ENCODE results near the gene MROH2A. TPM values are rescaled to one million over a fixed set of nuclear protein-coding genes. Genes with fewer than 3 reads are reported as not detected.

Gene MROH2A
- total RNA-seq, 1 donor from 2014 or later, result 0.31 TPM

DNA sequence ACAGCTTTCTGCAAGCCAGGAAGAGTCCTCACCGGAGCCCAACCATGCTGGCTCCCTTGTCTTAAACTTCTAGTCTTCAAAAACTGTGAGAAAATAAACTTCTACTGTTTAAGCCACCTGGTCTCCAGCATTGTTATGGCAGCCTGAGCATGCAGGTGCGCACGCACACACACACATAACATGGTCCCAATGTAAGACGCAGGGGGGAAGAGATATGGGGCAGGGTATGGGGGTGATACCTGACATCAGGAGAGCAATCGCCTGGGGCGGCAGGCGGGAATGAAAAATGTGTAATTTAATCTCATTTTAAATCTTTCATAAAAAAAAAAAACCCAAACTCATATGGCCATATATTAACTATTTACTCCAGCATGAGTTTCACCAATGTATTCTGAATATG is 58.2 kb downstream of the MROH2A start:
- no peaks in the 10 kb centered on the region for H3K9me3 Mint-ChIP-seq (ENCODE audit: unreplicated experiment)
- H3K4me1 Mint-ChIP-seq (ENCODE audit: unreplicated experiment), result no peaks in the 10 kb centered on the region
- peaks cover 14% of the 10 kb centered on the region for H3K36me3 Mint-ChIP-seq (ENCODE audit: low read depth, unreplicated experiment)
- no peak overlapping the region for H3K27ac Mint-ChIP-seq (ENCODE audit: unreplicated experiment)
- H3K27me3 Mint-ChIP-seq (ENCODE audit: unreplicated experiment), result peaks cover 6% of the 10 kb centered on the region
- DNase-seq (ENCODE audit: low spot score), result no peak
- no peak overlapping the region for H3K4me3 Mint-ChIP-seq (ENCODE audit: unreplicated experiment)
- TF ChIP-seq CTCF (IDR thresholded peaks at IDR 0.05; ENCODE audit: unreplicated experiment), result no peak

- no peak for TF ChIP-seq CTCF (IDR thresholded peaks at IDR 0.05; ENCODE audit: unreplicated experiment)
- no peak for DNase-seq (ENCODE audit: low spot score)
- Mint-ChIP-seq H3K27ac (ENCODE audit: unreplicated experiment) (no peak overlapping the region), H3K4me3 (ENCODE audit: unreplicated experiment) (no peak overlapping the region), H3K9me3 (ENCODE audit: unreplicated experiment) (no peaks in the 10 kb centered on the region), H3K36me3 (ENCODE audit: low read depth, unreplicated experiment) (peaks cover 21% of the 10 kb centered on the region), H3K4me1 (ENCODE audit: unreplicated experiment) (no peaks in the 10 kb centered on the region), H3K27me3 (ENCODE audit: unreplicated experiment) (peaks cover 6% of the 10 kb centered on the region)
Measured at GRCh38 chr2:233837694-233838229, 59.6 kb downstream of the MROH2A start.

DNA sequence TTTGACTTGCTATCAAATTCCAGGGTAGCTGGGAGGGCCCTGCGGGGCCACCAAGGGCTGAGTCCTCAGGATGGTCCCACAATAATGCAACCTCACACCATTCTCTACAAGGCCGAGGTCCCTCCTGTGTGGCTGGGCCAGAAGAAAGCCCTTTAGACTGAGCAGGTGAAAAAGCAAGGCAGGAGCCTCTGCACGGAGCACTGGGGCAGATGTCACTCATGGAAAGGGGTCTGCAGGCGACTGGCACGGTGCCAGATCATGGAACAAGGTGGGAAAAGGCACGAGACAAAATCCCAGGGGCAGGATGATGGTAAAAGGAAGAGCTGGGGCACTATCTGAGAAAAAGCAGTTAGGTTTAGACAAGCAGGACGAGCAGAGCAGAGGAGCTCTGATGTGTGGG is 60.1 kb downstream of the MROH2A start:
- no peaks in the 10 kb centered on the region for H3K4me1 Mint-ChIP-seq (ENCODE audit: unreplicated experiment)
- H3K36me3 Mint-ChIP-seq (ENCODE audit: low read depth, unreplicated experiment), result peaks cover 22% of the 10 kb centered on the region

GRCh38 chr2:233838726-233839446 is 60.8 kb downstream of the MROH2A start:
- H3K4me3 Mint-ChIP-seq (ENCODE audit: unreplicated experiment), result no peak overlapping the region
- no peaks in the 10 kb centered on the region for H3K9me3 Mint-ChIP-seq (ENCODE audit: unreplicated experiment)
- H3K27ac Mint-ChIP-seq (ENCODE audit: unreplicated experiment), result no peak overlapping the region
- no peaks in the 10 kb centered on the region for H3K4me1 Mint-ChIP-seq (ENCODE audit: unreplicated experiment)
- H3K36me3 Mint-ChIP-seq (ENCODE audit: low read depth, unreplicated experiment), result peaks cover 28% of the 10 kb centered on the region
- peaks cover 4% of the 10 kb centered on the region for H3K27me3 Mint-ChIP-seq (ENCODE audit: unreplicated experiment)
- TF ChIP-seq CTCF (IDR thresholded peaks at IDR 0.05; ENCODE audit: unreplicated experiment), result no peak
- DNase-seq (ENCODE audit: low spot score), result no peak

More for the DNA sequence above, 60.1 kb downstream of the MROH2A start:
- DNase-seq (ENCODE audit: low spot score), result no peak
- Mint-ChIP-seq H3K4me3 (ENCODE audit: unreplicated experiment) (no peak overlapping the region), H3K27ac (ENCODE audit: unreplicated experiment) (no peak overlapping the region), H3K9me3 (ENCODE audit: unreplicated experiment) (no peaks in the 10 kb centered on the region), H3K27me3 (ENCODE audit: unreplicated experiment) (peaks cover 6% of the 10 kb centered on the region)
- no peak for TF ChIP-seq CTCF (IDR thresholded peaks at IDR 0.05; ENCODE audit: unreplicated experiment)

DNA sequence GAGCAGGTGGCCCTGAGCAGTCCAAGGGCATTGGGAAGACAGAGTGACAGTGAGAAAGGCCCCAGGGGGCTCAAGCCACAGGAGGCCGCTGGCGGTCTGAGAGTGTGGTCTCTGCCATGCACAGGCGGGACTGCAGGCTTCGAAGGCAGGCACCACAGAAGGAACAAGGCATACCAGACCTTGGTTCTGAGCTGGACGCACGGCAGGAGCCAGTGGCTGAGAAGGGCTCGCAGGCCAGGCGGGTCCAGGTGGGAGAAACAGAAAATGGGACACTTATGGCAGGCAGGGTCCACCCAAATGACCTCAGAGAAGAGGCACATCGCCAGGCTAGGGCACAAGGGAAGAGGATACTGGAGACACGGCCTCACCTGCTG is 61.3 kb downstream of the MROH2A start:
- H3K4me1 Mint-ChIP-seq (ENCODE audit: unreplicated experiment), result no peaks in the 10 kb centered on the region
- H3K27me3 Mint-ChIP-seq (ENCODE audit: unreplicated experiment), result peaks cover 4% of the 10 kb centered on the region
- no peak overlapping the region for H3K4me3 Mint-ChIP-seq (ENCODE audit: unreplicated experiment)
- no peak overlapping the region for H3K27ac Mint-ChIP-seq (ENCODE audit: unreplicated experiment)
- DNase-seq (ENCODE audit: low spot score), result no peak
- H3K9me3 Mint-ChIP-seq (ENCODE audit: unreplicated experiment), result no peaks in the 10 kb centered on the region
- TF ChIP-seq CTCF (IDR thresholded peaks at IDR 0.05; ENCODE audit: unreplicated experiment), result no peak
- peaks cover 32% of the 10 kb centered on the region for H3K36me3 Mint-ChIP-seq (ENCODE audit: low read depth, unreplicated experiment)

Measured in endothelial cell (in vitro differentiated cells).